ENCODE results near the gene RGS6.
A peak's percentile ranks its signal among the peaks of the same experiment; 100 is the strongest.

RGS6 gene

DNA sequence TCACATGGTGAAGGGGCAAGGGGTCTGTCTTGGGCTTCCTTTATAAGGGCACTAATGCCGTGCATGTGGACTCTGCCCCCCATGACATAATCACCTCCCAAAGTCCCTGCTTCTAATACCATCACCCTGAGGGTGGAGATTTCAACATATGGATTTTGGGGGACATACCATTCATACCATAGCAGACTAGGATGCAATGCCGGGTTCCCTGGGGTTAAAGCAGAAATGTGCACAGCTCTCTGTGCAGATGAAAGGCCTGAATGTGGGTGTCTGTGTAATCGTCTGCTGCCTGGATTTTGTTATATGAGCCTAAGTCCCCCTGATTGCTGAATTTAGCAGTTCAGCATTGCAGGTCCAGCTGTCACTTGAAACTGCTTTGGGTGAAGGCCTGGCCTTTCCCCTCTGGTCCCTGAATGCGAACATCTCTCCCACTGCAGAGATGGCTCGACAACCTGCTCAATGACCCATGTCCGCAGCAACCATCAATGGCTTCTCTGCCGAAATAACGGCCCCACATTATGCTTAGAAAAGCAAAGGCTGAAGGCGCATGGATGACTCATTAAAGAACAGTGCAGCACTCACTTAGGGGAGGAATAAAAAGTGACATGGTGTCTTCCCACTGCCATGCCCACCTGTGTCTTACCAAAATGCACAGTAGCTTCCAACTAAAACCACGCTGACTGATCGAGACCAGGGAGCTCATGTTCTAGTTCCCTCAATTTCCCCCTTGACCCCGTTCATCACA, 675.3 kb downstream of the RGS6 start:
- DNase-seq (ENCODE audit: low spot score): peak; percentile 26

DNA sequence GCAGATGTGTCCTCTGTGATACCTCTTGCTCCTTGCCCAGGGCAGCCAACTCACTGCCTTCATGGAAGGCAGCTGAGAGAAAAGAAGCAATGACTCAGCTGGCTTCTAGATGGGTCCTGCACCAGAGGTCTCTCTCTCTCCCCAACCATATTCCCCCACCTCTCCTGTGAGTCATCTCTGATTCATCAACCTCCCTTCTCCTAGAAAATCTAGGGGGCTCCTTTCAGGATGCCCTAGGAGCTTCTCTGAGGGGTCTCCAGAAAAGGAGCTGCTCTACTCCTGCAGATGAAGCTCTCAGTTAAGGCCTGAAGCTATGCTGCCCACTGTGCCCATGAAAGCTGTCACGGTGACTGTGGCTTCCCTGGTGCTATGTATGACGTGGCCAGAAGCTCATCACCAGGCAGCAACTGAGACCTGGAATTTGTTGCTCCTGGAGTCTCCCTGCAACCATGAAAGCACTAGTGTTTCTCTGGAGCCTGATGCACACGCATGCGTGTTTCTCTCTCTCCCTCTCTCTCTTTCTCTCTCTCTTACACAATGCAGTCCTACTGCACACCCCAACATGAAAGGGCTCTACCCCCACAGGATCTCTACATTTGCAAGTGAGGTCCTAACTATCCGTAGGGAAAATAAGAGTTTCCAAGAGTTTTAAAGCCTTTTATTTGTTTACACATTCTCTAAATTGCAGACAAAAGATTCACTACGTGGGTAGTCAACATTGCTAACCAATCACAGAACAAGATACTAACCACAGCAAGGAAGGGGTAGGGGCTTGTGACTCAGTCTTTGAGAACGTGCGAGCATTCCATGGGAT, 676.4 kb downstream of the RGS6 start:
- peak; percentile 92 for DNase-seq (ENCODE audit: low spot score)

DNA sequence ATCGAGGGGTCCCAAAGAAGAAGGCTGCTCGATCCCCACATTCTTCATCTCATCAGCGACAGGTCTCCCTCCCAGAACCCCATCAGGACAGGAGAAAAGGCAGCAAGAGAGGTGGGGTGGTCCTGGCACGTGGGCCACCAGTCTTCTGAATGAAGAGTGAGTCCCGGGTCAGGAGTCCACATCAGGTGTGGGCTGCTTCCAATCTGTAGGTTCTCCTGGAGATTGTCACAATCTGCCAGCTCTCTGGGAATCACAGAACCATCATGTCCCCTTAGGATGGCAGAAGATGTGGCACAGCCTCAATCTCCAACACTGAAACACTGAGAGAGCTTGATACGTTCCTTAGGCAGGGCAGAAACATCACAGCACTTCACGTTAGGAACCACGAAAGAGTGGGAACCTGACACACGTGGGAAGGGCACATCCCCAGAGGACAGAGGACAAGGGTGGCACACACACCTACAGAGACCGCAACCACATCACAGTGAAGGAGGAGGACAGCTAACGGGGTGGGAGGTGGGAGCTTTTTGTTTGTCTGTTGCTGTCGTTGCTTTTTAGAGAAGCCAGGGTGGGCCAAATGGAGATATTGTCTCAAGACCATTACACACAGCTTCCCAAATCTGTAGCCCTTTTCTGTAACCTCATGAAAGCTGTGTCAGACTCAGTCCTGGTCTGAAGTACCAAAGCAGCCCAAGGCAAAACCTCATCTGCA, 677.1 kb downstream of the RGS6 start:
- no peak for DNase-seq (ENCODE audit: low spot score)

DNA sequence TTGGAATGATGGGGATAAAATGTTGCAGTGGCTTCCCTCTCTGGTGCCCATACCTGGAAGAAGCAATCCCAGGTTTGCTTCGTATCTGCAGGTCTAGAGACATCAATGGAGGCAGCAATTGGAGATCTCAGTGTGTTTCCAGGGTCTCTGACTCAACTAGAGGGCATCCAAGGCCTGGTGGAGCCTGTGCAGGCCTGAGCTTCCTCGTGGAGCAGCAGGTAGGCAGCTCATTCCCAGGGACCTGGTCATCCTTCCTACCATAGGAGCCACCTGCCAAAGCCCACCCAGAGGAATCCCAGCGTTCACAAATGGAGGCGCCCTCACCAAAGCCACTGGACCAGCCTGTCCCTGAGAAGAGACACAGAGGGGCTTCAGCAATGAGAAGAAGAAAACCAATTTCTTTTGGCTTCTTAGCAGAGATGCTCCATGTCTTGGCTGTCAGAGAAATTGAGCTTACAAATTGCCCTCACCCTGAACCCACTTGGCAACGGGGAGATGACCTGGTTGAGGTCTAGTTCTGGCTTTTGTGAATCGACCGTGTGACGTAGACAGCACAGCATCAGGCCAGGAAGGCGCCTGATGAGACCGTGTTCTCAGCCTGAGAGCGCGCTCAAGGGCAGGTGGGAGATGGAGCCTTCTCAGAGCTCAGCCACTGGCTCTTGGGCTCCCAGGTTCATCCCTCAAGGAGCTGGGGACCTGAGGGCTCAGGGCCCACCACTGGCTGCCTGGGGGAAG, 678.0 kb downstream of the RGS6 start:
- DNase-seq (ENCODE audit: low spot score): no peak

DNA sequence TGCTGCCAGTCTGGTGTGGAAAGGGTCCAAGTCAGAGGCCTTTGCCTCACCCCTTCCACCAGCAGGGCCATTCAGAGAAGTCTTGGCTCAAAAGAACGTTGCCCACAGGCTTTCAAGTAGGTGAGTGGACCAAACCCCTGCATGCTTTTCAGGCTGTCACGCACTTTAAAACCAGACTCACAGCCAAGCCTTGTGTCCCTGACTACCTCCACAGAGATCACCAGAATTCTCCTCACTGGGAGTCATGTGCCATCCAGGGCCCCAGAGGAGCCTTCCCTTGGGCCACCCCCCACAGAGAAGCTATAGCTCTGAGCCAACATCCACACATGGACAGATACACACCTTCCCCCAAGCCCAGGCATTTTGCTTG, 678.6 kb downstream of the RGS6 start:
- no peak for DNase-seq (ENCODE audit: low spot score)

DNA sequence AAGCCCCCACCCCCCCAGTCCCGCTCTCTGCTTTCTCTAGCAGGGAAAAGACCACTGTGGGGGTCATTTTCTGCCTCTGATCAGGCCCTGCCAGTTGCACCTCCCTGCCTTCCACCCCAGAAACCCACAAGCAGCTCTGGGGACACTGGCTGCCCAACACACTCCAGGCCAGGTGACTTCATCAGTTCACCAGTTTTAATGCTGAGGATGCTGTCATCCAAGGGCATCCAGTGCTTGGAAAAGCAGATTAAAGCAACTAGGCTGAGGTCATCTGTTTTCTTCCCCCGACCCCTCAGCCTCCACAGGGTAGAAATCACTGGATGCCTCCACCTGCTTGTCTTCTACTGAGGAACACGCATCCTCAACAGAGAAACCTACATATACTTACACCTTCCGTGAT, 679.3 kb downstream of the RGS6 start:
- DNase-seq (ENCODE audit: low spot score): no peak

DNA sequence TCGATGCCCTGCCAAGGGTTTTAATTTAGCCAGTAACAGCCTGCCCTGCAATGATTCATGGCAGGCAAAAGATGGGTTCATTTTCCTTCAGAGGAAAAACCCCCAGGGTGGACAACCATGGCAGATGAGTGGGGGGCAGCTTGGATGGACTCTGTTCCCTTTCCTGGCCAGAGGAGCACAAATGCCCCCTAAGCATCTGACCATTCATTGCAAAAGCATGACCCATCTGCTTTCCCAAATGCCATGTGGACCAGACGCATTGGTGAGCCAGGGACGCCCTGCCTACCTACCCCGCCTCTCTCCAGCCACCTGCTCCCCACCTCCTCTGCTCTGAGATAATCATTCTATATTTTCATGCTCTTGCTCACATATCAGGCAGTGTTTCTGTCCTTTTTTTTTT, 679.8 kb downstream of the RGS6 start:
- no peak for DNase-seq (ENCODE audit: low spot score)

DNA sequence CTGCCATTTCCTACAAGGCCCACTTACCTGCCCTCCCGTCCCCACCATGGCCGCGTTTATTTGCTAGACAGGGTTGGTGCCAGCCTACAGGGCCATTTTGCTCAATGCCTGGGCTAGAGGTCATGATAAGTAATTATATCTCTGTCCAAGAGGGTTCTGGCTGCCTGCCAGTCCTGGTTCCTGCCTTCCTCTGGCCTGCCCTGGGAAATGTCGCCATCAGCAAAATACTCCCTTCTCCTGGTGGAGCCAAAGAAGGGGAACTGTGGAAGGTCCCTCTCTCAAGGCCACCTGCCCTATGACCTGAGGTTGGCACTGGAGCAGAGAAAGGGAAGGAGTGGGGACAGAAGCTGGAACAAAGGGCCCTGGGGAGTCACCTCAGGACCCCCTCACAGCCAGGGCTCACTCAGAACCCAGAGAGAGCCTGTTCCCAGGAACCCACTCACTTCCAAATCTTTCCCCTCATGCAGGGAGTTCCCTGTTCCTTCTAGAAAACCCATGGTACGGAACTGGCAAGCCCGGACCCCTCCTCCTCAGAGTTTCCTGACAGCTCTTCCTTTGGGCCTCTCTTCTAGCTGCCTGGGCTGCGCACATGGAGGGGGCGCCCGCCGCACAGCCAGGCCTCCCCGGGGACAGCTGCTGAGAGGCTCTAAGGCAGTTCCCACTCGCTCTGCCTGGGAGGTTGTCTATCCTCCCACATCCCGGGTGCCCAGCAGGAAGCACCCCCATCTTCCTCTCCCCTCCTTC, 681.2 kb downstream of the RGS6 start:
- no peak for DNase-seq (ENCODE audit: low spot score)

- no peak for DNase-seq (ENCODE audit: low spot score)
Observed at GRCh38 chr14:72613975-72614319, 681.7 kb downstream of the RGS6 start.

GRCh38 chr14:72614365-72614764, 682.1 kb downstream of the RGS6 start:
- DNase-seq (ENCODE audit: low spot score): no peak

DNA sequence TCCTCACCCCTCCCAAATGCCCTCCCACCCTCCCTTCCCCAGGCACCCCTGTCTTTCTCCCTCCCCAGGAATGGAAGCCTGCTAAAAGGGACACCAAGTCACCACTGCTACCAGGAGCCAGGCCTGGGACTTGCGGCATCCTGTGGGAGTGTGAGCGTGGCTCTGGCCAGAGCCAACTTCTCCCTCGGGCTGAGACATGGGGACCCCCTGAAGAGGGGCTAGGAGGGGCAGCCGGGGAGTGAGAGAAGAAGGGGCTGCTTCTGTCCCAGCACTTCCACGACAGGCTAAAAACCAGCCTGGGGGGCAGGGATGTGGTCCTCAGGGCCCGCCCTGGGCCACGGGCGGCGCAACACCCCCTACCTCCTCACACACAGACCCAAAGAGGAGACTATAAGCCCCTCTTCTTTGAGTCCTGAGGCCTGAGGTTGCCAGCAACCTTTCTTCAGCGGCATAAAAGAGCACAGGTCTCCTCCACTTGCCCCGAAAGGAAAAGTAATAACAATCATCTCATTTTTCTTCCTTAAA, 682.7 kb downstream of the RGS6 start:
- no peak for DNase-seq (ENCODE audit: low spot score)

GRCh38 chr14:72615451-72616121, 683.4 kb downstream of the RGS6 start:
- DNase-seq (ENCODE audit: low spot score): peak; percentile 49
